ENCODE data around the gene ELF2. TPM values are rescaled to one million over a fixed set of nuclear protein-coding genes. Genes with fewer than 3 reads are reported as not detected.
"Not testable (repeated sequence)": the region's sequence is repeated elsewhere in the genome, so short reads cannot be mapped to it uniquely, and the experiment has no call there.

The ELF2 gene
- polyA plus RNA-seq (2012; ENCODE audit: insufficient read depth, insufficient read length): 22.5 TPM

DNA sequence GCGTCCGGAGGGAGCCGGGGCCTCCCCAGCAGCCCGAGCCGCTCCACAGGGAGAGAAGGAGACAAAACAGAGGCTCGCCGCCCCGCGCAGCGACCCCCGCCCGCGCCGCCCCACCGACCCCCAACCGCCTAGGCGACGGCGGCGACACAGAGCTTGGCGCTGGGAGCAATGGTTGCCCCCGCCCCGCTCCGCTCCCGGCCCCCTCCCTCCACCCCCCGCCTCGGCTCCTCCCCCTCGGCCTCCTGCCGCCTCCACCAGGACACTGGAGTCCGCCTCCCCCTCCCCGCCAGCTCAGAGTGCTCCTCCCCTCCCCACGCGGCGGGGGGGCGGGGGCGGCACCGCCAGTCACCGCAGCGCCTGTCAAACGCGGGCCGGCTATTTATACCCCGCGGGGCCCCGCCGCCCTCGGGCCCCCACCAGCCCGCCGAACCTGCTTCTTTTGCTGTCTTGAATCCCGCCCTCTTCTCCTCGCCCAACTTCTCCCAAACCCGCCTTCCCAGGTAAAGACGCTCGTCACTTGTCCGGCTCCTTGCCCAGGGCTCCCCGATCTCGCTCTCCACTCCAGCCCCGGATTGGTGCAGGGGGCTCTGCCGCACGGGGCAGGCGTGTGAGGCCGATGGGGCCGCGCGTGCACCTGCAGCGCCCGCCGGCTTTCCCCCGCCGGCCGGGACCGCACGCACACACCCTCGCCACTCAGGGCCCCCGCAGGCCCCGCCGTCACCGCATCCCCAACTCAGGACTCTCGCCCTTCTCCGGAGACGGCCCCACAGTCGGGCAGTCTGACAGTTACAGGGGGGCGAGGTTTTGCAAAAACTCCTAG, at the start of gene ELF2:
Gene ELF2, minus strand, starts transcription at position 170 of the 820 bp plus-strand sequence. CDS start 39,517 bp downstream, outside the sequence.
- peak; percentile 72 for DNase-seq (ENCODE audit: low read depth, low spot score)
- H3K4me3 ChIP-seq (ENCODE audit: low read length): peak within 1 kb of the TSS; percentile 73

GRCh38 chr4:139223682-139224317, 46.8 kb upstream of the ELF2 start:
- DNase-seq (ENCODE audit: low read depth, low spot score): no peak
- H3K4me3 ChIP-seq (ENCODE audit: low read length): no peak overlapping the region

GRCh38 chr4:139222215-139222614, 45.2 kb upstream of the ELF2 start:
- H3K4me3 ChIP-seq (ENCODE audit: low read length): no peak overlapping the region
- DNase-seq (ENCODE audit: low read depth, low spot score): no peak

- DNase-seq (ENCODE audit: low read depth, low spot score): no peak
- H3K4me3 ChIP-seq (ENCODE audit: low read length): no peak overlapping the region
These were observed 44.7 kb upstream of the ELF2 start for GRCh38 chr4:139221687-139222086.

DNA sequence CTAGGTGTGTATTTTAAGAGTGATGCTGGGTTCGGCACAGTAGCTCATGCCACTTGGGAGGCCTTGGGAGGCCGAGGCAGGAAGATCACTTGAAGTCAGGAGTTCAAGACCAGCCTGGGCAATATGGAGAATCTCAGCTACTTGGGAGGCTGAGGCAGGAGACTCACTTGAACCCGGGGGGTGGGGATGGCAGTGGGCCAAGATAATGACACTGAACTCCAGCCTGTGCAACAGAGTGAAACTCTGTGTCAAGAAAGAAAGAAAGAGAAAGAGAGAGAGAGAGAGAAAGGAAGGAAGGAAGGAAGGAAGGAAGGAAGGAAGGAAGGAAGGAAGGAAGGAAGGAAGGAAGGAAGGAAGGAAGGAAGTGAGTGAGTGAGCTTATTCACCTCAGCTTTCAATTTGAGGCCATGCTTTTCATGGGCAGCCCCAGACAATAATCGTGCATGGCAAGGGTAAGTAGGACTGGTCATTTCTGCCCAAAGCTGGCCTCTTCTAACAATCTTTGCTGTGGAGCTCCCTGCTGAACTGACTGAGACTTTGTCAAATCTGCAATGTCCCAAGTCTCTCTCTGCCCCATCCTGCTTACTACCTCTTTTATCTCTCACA, 42.5 kb upstream of the ELF2 start:
- no peak overlapping the region for H3K4me3 ChIP-seq (ENCODE audit: low read length)
- DNase-seq (ENCODE audit: low read depth, low spot score): no peak

DNA sequence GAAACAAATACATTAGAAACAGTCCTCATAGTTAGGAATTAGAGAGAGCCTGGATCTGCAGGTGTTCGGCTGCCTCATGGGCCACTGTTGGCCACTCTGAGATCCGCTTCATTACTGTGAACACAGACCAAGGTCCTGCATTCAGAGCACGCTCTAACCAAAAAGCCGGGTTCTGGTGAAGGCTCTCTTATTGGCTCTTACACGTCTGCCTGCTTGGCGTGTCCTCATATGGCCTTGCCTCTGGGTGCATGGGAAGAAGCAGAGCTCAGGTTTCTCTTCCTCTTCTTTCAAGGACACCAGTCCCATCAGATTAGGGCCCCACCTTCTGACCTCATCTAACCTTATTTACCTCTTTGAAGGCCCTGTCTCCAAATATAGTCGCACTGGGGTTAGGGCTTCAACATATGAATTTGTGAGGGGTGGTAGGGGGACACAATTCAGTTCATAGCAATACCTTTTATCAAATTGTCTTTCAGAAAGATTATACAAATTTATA, 37.1 kb upstream of the ELF2 start:
- no peak for DNase-seq (ENCODE audit: low read depth, low spot score)
- H3K4me3 ChIP-seq (ENCODE audit: low read length): no peak overlapping the region

- not testable (repeated sequence) for H3K4me3 ChIP-seq (ENCODE audit: low read length); DNase-seq (ENCODE audit: low read depth, low spot score)
These were observed 36.6 kb upstream of the ELF2 start for GRCh38 chr4:139213633-139214032.

GRCh38 chr4:139212900-139213299, 35.9 kb upstream of the ELF2 start:
- no peak for DNase-seq (ENCODE audit: low read depth, low spot score)
- H3K4me3 ChIP-seq (ENCODE audit: low read length): no peak overlapping the region

DNA sequence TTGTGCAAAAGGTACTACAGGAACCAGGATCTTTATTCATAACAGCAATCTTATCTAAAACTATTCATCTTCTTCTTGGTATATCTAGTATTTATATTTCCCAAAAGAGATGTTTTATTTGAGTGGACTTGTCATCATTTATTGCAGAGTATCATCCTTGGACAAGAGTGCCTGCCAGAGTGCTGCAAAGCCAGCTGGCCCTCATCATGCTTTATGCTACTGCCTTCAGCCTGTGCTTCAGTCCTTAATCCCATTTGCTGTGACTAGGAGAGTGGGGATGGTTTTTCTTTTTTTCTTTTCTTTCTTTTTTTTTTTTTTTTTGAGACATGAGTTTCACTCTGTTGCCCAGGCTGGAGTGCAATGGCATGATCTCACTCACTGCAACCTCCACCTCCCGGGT, 33.5 kb upstream of the ELF2 start:
- no peak overlapping the region for H3K4me3 ChIP-seq (ENCODE audit: low read length)
- no peak for DNase-seq (ENCODE audit: low read depth, low spot score)

- no peak for DNase-seq (ENCODE audit: low read depth, low spot score)
- no peak overlapping the region for H3K4me3 ChIP-seq (ENCODE audit: low read length)
These were observed 32.5 kb upstream of the ELF2 start for GRCh38 chr4:139209470-139210063.

DNA sequence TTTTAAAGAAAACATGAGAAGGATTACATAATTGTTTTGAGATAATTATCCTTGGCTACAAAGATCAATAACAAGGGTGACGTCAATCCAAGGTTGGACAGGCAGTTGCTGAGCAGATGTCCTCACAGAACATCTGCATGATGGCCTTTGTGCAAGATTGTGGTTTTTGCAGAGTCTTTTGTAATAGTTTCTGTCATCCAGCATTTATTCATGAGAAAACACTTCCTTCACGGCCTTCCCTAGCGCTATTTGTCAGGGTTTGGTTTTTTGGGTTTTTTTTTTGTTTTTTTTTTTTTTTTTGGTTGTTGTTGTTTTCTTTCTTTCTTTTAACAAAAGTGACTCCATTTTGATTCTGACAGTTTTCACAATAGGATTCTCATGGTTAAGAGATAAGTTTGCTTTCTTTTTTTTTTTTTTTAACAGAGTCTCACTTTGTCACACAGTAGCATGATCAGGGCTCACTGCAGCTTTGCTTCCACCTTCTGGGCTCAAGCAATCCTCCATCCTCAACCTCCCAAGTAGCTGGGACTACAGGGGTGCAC, 31.5 kb upstream of the ELF2 start:
- H3K4me3 ChIP-seq (ENCODE audit: low read length): no peak overlapping the region
- DNase-seq (ENCODE audit: low read depth, low spot score): peak; percentile 15

DNA sequence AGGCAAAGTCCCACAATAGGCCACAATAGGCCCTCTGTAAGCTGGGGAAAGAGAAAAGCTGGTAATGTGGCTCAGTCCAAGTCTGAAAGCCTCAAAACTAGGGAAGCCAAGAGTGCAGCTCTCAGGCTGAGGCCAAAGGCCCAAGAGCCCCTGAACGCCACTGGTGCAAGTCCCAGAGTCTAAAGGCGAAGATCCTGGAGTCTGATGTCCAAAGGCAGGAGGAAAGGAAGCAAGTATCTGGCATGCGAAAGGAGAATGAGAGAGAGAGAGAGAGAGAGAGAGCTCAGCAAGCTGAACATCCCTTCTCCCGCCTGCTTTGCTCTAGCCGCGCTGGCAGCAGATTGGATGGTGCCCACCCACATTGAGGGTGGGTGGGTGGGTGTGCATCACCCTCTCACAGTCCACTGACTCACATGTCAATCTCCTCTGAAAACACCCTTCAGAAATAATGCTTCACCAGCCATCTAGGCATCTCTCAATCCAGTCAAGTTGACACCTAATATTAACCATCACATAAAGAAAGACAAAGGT, 30.9 kb upstream of the ELF2 start:
- no peak for DNase-seq (ENCODE audit: low read depth, low spot score)
- no peak overlapping the region for H3K4me3 ChIP-seq (ENCODE audit: low read length)

DNA sequence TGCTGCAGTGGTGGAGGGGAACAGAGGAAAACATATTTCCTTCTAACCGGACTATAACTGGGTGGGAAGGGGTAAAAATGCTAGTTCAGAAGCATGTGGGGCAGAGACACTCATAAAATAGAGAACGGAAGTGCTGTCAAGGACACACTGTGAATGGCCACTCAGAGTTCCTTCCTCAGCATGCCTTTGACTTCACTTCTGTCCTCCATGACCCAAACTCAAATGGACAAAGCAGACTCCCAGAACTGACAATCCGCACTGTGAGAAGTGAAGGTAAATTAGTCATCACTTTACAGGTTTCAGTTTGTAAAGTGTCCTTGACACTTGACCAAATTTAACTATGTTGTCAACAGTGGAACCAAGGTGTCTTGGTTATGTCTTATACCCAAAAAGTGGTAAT, 30.2 kb upstream of the ELF2 start:
- DNase-seq (ENCODE audit: low read depth, low spot score): no peak
- H3K4me3 ChIP-seq (ENCODE audit: low read length): no peak overlapping the region

- H3K4me3 ChIP-seq (ENCODE audit: low read length): no peak overlapping the region
- DNase-seq (ENCODE audit: low read depth, low spot score): peak; percentile 18
These were observed 26.0 kb upstream of the ELF2 start for GRCh38 chr4:139202991-139203390.

DNA sequence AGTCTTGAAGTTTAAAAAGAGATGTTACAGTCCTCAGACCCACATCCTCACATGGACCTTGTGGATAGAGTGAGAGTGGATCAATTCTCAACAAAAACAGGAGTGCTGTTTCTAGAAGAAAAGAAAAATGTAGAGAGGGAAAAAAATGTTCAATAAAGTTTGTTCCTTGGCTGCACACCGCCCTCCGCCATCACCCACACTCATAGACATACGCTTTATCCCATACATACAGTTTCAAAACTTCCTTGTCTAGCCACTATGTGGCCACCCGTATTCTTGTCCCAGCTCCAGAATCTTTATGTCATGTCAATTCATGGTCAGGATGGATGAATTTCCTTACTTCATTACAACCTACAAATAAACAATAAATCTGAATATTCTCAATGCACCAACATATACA, 23.5 kb upstream of the ELF2 start:
- no peak overlapping the region for H3K4me3 ChIP-seq (ENCODE audit: low read length)
- no peak for DNase-seq (ENCODE audit: low read depth, low spot score)

DNA sequence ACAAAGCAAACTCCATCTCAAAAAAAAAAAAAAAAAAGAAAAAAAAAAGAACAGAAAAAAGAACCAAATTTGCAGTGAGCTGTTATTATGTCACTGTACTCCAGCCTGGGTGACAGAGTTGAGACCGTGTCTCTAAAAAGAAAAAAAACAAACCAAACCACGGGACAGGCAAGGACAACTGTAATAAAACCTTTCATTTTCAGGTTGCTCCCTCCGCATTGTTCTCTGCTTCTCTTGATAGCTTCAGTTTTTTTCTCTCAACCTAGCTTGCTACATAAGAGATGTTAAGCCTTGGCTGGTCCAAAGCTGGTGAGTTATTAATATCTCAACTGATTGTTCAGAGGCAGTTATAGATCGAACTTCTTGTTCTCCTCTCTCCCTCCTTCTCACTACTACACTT, 23.1 kb upstream of the ELF2 start:
- no peak overlapping the region for H3K4me3 ChIP-seq (ENCODE audit: low read length)
- DNase-seq (ENCODE audit: low read depth, low spot score): no peak

GRCh38 chr4:139197214-139197613, 20.2 kb upstream of the ELF2 start:
- DNase-seq (ENCODE audit: low read depth, low spot score); H3K4me3 ChIP-seq (ENCODE audit: low read length): not testable (repeated sequence)

- no peak overlapping the region for H3K4me3 ChIP-seq (ENCODE audit: low read length)
- DNase-seq (ENCODE audit: low read depth, low spot score): no peak
These were observed 19.4 kb upstream of the ELF2 start for GRCh38 chr4:139196462-139196861.

- DNase-seq (ENCODE audit: low read depth, low spot score): no peak
- no peak overlapping the region for H3K4me3 ChIP-seq (ENCODE audit: low read length)
These were observed 14.4 kb upstream of the ELF2 start for GRCh38 chr4:139191373-139191772.
